HFF-Myc (cell line): Measurements from ENCODE around the gene TMEM123.

Source experiments
- DNase-seq: peaks from one replicate; pipeline ENCODE4 v3.0.0-alpha.2; 2011; ENCODE audit warnings: low read depth; ENCODE audit errors: extremely low read depth
- H3K4me3 ChIP-seq: replicated peaks from 2 replicates; pipeline ENCODE4 v1.5.1; 2011; ENCODE audit warnings: low read depth, mild to moderate bottlenecking, control low read depth, low read length
- TF ChIP-seq, protein P1 (sequence below): IDR thresholded peaks from 2 replicates; pipeline ENCODE4 v1.5.1; 2012; ENCODE audit warnings: mild to moderate bottlenecking, low read depth, low read length, control low read depth; ENCODE audit errors: missing control alignments

The TMEM123 gene

DNA sequence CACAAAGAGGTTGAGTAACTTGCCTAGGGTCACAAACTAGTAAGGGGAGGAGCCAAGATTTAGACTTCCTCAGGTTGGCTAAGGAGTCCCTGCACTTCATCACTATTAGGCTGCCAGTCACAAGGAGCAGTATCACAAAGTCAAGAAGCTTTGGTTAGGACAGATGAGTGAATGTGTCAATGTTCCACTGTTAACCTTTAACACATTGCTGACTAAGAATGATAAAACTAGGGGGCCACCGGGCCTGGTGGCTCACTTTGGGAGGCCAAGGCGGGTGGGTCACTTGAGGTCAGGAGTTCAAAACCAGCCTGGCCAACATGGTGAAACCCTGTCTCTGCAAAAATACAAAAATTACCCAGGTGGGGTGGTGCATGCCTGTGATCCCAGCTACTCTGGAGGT is 32.0 kb downstream of the TMEM123 start:
- H3K4me3 ChIP-seq, result no peak overlapping the region
- TF ChIP-seq, protein P1, sequence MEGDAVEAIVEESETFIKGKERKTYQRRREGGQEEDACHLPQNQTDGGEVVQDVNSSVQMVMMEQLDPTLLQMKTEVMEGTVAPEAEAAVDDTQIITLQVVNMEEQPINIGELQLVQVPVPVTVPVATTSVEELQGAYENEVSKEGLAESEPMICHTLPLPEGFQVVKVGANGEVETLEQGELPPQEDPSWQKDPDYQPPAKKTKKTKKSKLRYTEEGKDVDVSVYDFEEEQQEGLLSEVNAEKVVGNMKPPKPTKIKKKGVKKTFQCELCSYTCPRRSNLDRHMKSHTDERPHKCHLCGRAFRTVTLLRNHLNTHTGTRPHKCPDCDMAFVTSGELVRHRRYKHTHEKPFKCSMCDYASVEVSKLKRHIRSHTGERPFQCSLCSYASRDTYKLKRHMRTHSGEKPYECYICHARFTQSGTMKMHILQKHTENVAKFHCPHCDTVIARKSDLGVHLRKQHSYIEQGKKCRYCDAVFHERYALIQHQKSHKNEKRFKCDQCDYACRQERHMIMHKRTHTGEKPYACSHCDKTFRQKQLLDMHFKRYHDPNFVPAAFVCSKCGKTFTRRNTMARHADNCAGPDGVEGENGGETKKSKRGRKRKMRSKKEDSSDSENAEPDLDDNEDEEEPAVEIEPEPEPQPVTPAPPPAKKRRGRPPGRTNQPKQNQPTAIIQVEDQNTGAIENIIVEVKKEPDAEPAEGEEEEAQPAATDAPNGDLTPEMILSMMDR, result no peak
- DNase-seq, result no peak

DNA sequence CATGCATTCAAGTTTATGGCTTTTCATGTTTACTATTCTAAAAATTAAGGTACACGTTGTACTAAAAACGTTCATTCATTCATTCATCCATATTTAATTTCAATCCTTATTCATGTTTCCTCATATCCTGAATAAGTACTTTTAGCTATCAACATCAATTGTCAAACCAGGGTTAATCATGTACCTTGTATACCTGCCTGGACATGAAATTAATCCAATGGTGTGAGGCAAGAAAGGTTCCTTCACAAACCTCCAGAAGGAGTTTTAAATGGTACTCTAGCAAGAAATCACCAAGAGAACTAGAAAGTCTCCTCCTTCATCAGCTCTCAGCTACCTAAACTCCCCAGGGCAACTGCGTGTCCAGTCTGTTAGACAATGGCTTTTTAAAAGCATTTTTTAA is 33.4 kb downstream of the TMEM123 start:
- no peak for DNase-seq
- H3K4me3 ChIP-seq, result no peak overlapping the region
- TF ChIP-seq, protein P1, result no peak

DNA sequence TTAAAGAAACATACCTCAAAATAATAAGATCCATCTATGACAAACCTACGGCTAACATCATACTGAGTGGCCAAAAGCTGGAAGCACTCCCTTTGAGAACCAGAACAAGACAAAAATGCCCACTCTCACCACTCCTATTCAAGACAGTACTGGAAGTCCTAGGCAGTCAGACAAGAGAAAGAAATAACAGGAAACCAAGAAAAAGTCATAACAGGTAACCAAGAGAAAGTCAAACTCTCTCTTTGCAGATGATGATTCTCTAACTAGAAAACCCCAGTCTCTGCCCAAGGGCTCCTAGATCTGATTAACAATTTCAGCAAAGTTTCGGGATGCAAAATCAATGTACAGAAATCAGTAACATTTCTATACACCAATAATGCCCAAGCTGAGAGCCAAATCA is 35.6 kb downstream of the TMEM123 start:
- TF ChIP-seq, protein P1, result no peak
- DNase-seq, result no peak
- H3K4me3 ChIP-seq, result no peak overlapping the region

DNA sequence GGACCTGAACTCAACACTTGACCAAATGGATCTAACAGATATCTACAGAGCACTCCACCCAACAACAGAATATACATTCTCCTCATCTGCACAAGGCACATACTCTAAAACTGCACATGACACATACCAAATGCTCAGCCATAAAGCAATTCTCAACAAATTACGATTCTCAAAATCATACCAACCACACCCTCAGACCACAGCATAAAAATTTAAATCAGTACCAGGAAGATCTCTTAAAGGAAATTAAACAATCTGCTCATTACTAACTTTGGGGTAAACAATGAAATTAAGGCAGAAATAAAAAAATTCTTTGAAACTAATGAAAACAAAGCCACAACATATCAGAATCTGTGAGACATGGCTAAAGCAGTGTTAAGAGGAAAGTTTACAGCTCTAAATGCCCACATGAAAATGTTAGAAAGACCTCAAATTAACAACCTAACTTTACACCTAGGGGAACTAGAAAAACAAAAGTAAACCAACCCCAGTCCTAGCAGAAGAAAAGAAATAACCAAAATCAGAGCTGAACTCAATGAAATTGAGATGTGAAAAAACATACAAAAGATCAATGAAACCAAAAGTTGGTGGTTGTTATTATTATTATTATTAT is 37.2 kb downstream of the TMEM123 start:
- H3K4me3 ChIP-seq, result no peak overlapping the region
- TF ChIP-seq, protein P1, result no peak
- DNase-seq, result no peak

DNA sequence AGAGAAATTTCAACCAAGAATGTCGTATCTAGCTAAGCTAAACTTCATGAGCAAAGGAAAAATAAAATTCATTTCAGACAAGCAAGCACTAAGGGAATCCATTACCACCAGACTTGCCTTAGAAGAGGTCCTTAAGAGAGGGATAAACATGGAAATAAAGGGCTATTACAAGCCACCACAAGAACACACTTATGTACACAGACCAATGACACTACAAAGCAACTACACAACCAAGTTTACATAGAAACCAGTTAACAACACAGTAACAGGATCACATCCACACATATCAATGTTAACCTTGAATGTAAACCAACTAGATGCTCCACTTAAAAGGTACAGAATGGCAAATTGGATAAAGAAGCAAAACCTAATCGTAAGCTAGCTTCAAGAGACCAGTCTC is 38.0 kb downstream of the TMEM123 start:
- no peak for DNase-seq
- H3K4me3 ChIP-seq, result no peak overlapping the region
- TF ChIP-seq, protein P1, result no peak

DNA sequence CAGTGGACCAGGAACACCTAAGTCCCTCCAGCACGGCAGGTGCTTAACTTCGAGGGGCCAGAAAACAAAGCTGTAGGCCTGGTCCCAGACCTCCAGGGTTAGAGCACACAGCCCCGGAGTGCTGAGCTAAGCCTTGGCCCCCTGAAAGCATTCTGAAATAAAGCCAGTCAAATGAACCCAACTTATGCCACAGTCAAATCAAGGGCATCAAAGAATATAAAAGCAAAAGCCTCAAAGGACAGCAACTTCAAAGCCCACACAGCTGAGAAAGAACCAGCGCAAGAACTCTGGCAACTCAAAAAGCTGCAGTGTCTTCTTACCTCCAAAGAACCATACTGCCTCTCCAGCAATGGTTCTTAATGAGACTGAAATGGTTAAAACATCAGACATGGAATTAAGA is 39.1 kb downstream of the TMEM123 start:
- no peak for DNase-seq
- TF ChIP-seq, protein P1, result no peak
- H3K4me3 ChIP-seq, result no peak overlapping the region

DNA sequence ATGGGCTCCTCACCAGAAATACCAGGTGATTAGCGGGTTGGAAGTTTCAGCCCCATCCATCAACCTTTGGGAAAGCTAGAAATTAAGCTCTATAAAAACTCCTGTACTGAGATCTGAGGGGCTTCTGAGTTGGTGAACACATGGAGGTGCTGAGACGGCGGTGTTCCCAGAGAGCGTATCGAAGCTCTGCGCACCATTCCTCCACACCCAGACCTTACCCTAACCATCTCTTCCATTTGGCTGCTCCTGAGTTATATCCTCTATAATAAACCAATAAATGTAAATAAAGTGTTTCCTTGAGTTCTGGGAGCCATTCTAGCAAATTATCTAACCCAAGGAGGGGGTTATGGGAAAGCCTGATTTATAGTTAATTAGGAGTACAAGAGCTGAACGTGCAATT is 41.4 kb downstream of the TMEM123 start:
- H3K4me3 ChIP-seq, result no peak overlapping the region
- TF ChIP-seq, protein P1, result no peak

More for the DNA sequence above, 41.4 kb downstream of the TMEM123 start:
- no peak for DNase-seq
